ENCODE data around the gene ANXA6.
A peak's percentile ranks its signal among the peaks of the same experiment; 100 is the strongest.

Gene ANXA6

GRCh38 chr5:151053796-151054462, 103.7 kb downstream of the ANXA6 start:
- no peak overlapping the region for H3K4me3 ChIP-seq (replicated peaks; ENCODE audit: low read depth, low read length)
- no peak for DNase-seq (ENCODE audit: low read depth)
- TF ChIP-seq CTCF (IDR thresholded peaks at IDR 0.05; ENCODE audit: low read length, missing control alignments), result no peak

- H3K4me3 ChIP-seq (replicated peaks; ENCODE audit: low read depth, low read length), result no peak overlapping the region
- DNase-seq (ENCODE audit: low read depth), result no peak
- TF ChIP-seq CTCF (IDR thresholded peaks at IDR 0.05; ENCODE audit: low read length, missing control alignments), result no peak
These were observed 104.7 kb downstream of the ANXA6 start for GRCh38 chr5:151052836-151053235.

GRCh38 chr5:151051931-151052608, 105.5 kb downstream of the ANXA6 start:
- DNase-seq (ENCODE audit: low read depth), result no peak
- TF ChIP-seq CTCF (IDR thresholded peaks at IDR 0.05; ENCODE audit: low read length, missing control alignments), result no peak
- no peak overlapping the region for H3K4me3 ChIP-seq (replicated peaks; ENCODE audit: low read depth, low read length)

- TF ChIP-seq CTCF (IDR thresholded peaks at IDR 0.05; ENCODE audit: low read length, missing control alignments), result peak; percentile 98
- no peak overlapping the region for H3K4me3 ChIP-seq (replicated peaks; ENCODE audit: low read depth, low read length)
- DNase-seq (ENCODE audit: low read depth), result peak; percentile 88
These were observed 106.3 kb downstream of the ANXA6 start for GRCh38 chr5:151051066-151051930.
